Measurements from ENCODE around the gene KAT6B. TPM values are rescaled to one million over a fixed set of nuclear protein-coding genes. Genes with fewer than 3 reads are reported as not detected.

Gene KAT6B
- total and polyA plus RNA-seq, 10 of the 15 experiments (the other 5 are each of a cell fraction or from before 2014, with no cell fraction given): 2.7 to 22.6 (median 15.7) TPM

- Histone ChIP-seq H3K4me1 (ENCODE audit: control insufficient read depth, insufficient read depth, low read length) (no peaks in the 10 kb centered on the region), H3K27me3 (replicated peaks in 1 of 2; ENCODE audit: control insufficient read depth in 2 of 2, insufficient read depth in 2 of 2, low read length in 1 of 2) (no peaks in the 10 kb centered on the region), H3K4me2 (ENCODE audit: control insufficient read depth, insufficient read depth) (no peak overlapping the region), H3K9ac (ENCODE audit: control insufficient read depth, insufficient read depth, low read length) (no peak overlapping the region), H2AFZ (ENCODE audit: control insufficient read depth, low read depth, low read length) (no peak overlapping the region), H3K36me3 (ENCODE audit: control insufficient read depth in 2 of 2, insufficient read depth in 2 of 2, low read length in 1 of 2) (no peaks in the 10 kb centered on the region), H4K20me1 (ENCODE audit: control insufficient read depth, insufficient read depth) (no peaks in the 10 kb centered on the region), H3K9me3 (replicated peaks; ENCODE audit: control insufficient read depth, insufficient read depth, low read length) (peaks cover 8% of the 10 kb centered on the region), H3K79me2 (ENCODE audit: control insufficient read depth, insufficient read depth, low read length) (no peaks in the 10 kb centered on the region), H3K27ac (ENCODE audit: control insufficient read depth, insufficient read depth) (no peak overlapping the region), H3K4me3 (no peak overlapping the region)
- in situ Hi-C loops (cut with MboI): no loop called here
- intact Hi-C loops (cut with micrococcal nuclease; ENCODE audit: unreplicated experiment): no loop called here
- FAIRE-seq: no peak
- ChIA-PET POLR2A (interaction anchor here (0.6 kb wide), 1 partner anchor 21 kb away, joined by 3 read pairs; no protein-coding TSS in a partner anchor), CTCF (interaction anchor here (0.7 kb wide), 1 partner anchor 10 kb away, joined by 3 read pairs; no protein-coding TSS in a partner anchor), RAD21 (ENCODE audit: unreplicated experiment) (interaction anchor here (0.6 to 0.7 kb wide), 2 partner anchors 21 to 203 kb away, joined by 3 read pairs; no protein-coding TSS in a partner anchor), SMC1A (ENCODE audit: uncharacterized antibody, unreplicated experiment) (interaction anchor here (0.6 to 1.7 kb wide), 6 partner anchors 21 to 937 kb away, joined by 3 to 4 read pairs (median 3); no protein-coding TSS in a partner anchor)
- TF ChIP-seq RUNX3 (IDR thresholded peaks at IDR 0.05; ENCODE audit: low read length): peak; percentile 59
- TF ChIP-seq CBX5 (IDR thresholded peaks at IDR 0.05; ENCODE audit: low read depth): peak; percentile 99
- TF ChIP-seq POLR2AphosphoS2 (IDR thresholded peaks at IDR 0.05; ENCODE audit: low read depth, low read length): no peak
- 79% methylated on average over 4 of the region's 4 CpGs for WGBS (ENCODE audit: insufficient coverage, insufficient replicate concordance, low lambda C conversion rate, missing lambda C conversion rate)
- BruUV-seq (replicated peaks): no TSS peak
- no peak for DNase-seq (ENCODE audit: low read depth, low spot score)
- ATAC-seq: no peak
Observed at GRCh38 chr10:74816824-74817498, 9.4 kb upstream of the KAT6B start.

GRCh38 chr10:74821501-74821900 lies 4.9 kb upstream of the KAT6B start:
- Histone ChIP-seq H3K27me3 (replicated peaks in 1 of 2; ENCODE audit: control insufficient read depth in 2 of 2, insufficient read depth in 2 of 2, low read length in 1 of 2) (no peaks in the 10 kb centered on the region), H3K9ac (ENCODE audit: control insufficient read depth, insufficient read depth, low read length) (no peak overlapping the region), H4K20me1 (ENCODE audit: control insufficient read depth, insufficient read depth) (no peaks in the 10 kb centered on the region), H2AFZ (ENCODE audit: control insufficient read depth, low read depth, low read length) (no peak overlapping the region), H3K9me3 (replicated peaks; ENCODE audit: control insufficient read depth, insufficient read depth, low read length) (peaks cover 6% of the 10 kb centered on the region), H3K4me1 (ENCODE audit: control insufficient read depth, insufficient read depth, low read length) (0 out of 2 replicates have a peak, but pooled peaks cover 2% of the 10 kb centered on the region), H3K4me3 (no peak overlapping the region), H3K79me2 (ENCODE audit: control insufficient read depth, insufficient read depth, low read length) (peaks cover 9% of the 10 kb centered on the region), H3K36me3 (ENCODE audit: control insufficient read depth in 2 of 2, insufficient read depth in 2 of 2, low read length in 1 of 2) (no peaks in the 10 kb centered on the region), H3K27ac (ENCODE audit: control insufficient read depth, insufficient read depth) (no peak overlapping the region), H3K4me2 (ENCODE audit: control insufficient read depth, insufficient read depth) (no peak overlapping the region)
- no peak for ATAC-seq
- SMC1A ChIA-PET (ENCODE audit: uncharacterized antibody, unreplicated experiment): interaction anchor here (0.8 to 2.0 kb wide), 5 partner anchors 9 to 47 kb away, joined by 3 to 6 read pairs (median 4); no protein-coding TSS in a partner anchor
- no peak for TF ChIP-seq FOXK2 (IDR thresholded peaks at IDR 0.05)
- no peak for TF ChIP-seq POU2F2 (IDR thresholded peaks at IDR 0.05; ENCODE audit: borderline replicate concordance, low read depth, low read length)
- TF ChIP-seq DPF2 (IDR thresholded peaks at IDR 0.05): no peak
- TF ChIP-seq, protein P1, sequence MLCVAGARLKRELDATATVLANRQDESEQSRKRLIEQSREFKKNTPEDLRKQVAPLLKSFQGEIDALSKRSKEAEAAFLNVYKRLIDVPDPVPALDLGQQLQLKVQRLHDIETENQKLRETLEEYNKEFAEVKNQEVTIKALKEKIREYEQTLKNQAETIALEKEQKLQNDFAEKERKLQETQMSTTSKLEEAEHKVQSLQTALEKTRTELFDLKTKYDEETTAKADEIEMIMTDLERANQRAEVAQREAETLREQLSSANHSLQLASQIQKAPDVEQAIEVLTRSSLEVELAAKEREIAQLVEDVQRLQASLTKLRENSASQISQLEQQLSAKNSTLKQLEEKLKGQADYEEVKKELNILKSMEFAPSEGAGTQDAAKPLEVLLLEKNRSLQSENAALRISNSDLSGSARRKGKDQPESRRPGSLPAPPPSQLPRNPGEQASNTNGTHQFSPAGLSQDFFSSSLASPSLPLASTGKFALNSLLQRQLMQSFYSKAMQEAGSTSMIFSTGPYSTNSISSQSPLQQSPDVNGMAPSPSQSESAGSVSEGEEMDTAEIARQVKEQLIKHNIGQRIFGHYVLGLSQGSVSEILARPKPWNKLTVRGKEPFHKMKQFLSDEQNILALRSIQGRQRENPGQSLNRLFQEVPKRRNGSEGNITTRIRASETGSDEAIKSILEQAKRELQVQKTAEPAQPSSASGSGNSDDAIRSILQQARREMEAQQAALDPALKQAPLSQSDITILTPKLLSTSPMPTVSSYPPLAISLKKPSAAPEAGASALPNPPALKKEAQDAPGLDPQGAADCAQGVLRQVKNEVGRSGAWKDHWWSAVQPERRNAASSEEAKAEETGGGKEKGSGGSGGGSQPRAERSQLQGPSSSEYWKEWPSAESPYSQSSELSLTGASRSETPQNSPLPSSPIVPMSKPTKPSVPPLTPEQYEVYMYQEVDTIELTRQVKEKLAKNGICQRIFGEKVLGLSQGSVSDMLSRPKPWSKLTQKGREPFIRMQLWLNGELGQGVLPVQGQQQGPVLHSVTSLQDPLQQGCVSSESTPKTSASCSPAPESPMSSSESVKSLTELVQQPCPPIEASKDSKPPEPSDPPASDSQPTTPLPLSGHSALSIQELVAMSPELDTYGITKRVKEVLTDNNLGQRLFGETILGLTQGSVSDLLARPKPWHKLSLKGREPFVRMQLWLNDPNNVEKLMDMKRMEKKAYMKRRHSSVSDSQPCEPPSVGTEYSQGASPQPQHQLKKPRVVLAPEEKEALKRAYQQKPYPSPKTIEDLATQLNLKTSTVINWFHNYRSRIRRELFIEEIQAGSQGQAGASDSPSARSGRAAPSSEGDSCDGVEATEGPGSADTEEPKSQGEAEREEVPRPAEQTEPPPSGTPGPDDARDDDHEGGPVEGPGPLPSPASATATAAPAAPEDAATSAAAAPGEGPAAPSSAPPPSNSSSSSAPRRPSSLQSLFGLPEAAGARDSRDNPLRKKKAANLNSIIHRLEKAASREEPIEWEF (IDR thresholded peaks at IDR 0.05; ENCODE audit: insufficient replicate concordance, low read depth, low read length): no peak
- no peak for TF ChIP-seq SREBF2 (IDR thresholded peaks at IDR 0.05; ENCODE audit: low read length)
- no peak for TF ChIP-seq CBX3 (IDR thresholded peaks at IDR 0.05; ENCODE audit: borderline replicate concordance, low read depth)
- no peak for TF ChIP-seq NR2C1 (IDR thresholded peaks at IDR 0.05)
- CTCF ChIA-PET: interaction anchor here (1.1 to 1.2 kb wide), 2 partner anchors 138 to 195 kb away, joined by 3 to 4 read pairs; no protein-coding TSS in a partner anchor
- RAD21 ChIA-PET (ENCODE audit: unreplicated experiment): no interaction called here
- WGBS (ENCODE audit: insufficient coverage, insufficient replicate concordance, low lambda C conversion rate, missing lambda C conversion rate): 97% methylated on average over 3 of the region's 3 CpGs
- intact Hi-C loops (cut with micrococcal nuclease; ENCODE audit: unreplicated experiment) (loop anchor here (10.0 kb wide), 2 partner anchors 397 to 667 kb away; partner anchors contain the start of genes ADK and AP3M1), in situ Hi-C loops (cut with MboI) (no loop called here)
- no TSS peak for BruUV-seq (replicated peaks)
- no peak for DNase-seq (ENCODE audit: low read depth, low spot score)
- POLR2A ChIA-PET: no interaction called here
- FAIRE-seq: no peak
